ENCODE results near the gene PDGFC. TPM values are rescaled to one million over a fixed set of nuclear protein-coding genes. Genes with fewer than 3 reads are reported as not detected.

PDGFC gene
- total RNA-seq, 1 donor from 2014 or later: not detected

DNA sequence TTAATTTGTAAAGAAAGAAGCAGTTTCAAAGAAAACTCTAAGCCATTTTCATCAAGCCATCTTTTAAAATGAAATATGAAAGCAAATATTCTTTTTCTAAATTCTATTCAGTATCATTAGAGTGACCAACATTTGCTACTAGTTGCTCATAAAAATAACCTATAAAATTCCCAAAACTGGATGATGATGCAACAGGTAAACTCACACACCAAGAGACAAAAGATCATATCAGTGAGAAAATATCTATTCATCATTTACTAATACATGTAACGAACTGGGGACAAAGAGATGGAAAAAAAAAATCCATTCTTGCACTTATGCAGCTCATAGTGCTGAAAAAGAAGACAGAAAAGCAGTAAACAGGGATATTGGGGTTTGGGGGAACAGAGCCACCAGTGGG lies 48.1 kb downstream of the PDGFC start:
- Mint-ChIP-seq H3K36me3 (ENCODE audit: low read depth) (no peaks in the 10 kb centered on the region), H3K27me3 (no peaks in the 10 kb centered on the region), H3K4me3 (no peak overlapping the region), H3K27ac (no peak overlapping the region), H3K9me3 (no peaks in the 10 kb centered on the region), H3K4me1 (no peaks in the 10 kb centered on the region)
- ChIA-PET CTCF (no interaction called here), POLR2A (no interaction called here)
- intact Hi-C loops (cut with micrococcal nuclease): no loop called here
- TF ChIP-seq, protein P1, sequence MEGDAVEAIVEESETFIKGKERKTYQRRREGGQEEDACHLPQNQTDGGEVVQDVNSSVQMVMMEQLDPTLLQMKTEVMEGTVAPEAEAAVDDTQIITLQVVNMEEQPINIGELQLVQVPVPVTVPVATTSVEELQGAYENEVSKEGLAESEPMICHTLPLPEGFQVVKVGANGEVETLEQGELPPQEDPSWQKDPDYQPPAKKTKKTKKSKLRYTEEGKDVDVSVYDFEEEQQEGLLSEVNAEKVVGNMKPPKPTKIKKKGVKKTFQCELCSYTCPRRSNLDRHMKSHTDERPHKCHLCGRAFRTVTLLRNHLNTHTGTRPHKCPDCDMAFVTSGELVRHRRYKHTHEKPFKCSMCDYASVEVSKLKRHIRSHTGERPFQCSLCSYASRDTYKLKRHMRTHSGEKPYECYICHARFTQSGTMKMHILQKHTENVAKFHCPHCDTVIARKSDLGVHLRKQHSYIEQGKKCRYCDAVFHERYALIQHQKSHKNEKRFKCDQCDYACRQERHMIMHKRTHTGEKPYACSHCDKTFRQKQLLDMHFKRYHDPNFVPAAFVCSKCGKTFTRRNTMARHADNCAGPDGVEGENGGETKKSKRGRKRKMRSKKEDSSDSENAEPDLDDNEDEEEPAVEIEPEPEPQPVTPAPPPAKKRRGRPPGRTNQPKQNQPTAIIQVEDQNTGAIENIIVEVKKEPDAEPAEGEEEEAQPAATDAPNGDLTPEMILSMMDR (IDR thresholded peaks at IDR 0.05): no peak
- DNase-seq (no peak), ATAC-seq (ENCODE audit: low read depth) (no peak)

GRCh38 chr4:156915221-156915620 lies 56.4 kb downstream of the PDGFC start:
- TF ChIP-seq, protein P1 (IDR thresholded peaks at IDR 0.05): no peak
- ChIA-PET CTCF (no interaction called here), POLR2A (no interaction called here)
- ATAC-seq (ENCODE audit: low read depth) (no peak), DNase-seq (no peak)
- Mint-ChIP-seq H3K9me3 (no peaks in the 10 kb centered on the region), H3K27ac (no peak overlapping the region), H3K4me3 (no peak overlapping the region), H3K4me1 (no peaks in the 10 kb centered on the region), H3K27me3 (no peaks in the 10 kb centered on the region), H3K36me3 (ENCODE audit: low read depth) (no peaks in the 10 kb centered on the region)
- intact Hi-C loops (cut with micrococcal nuclease): no loop called here

GRCh38 chr4:156913234-156913633 lies 58.4 kb downstream of the PDGFC start:
- DNase-seq (no peak), ATAC-seq (ENCODE audit: low read depth) (no peak)
- no peaks in the 10 kb centered on the region for H3K27me3 Mint-ChIP-seq
- CTCF ChIA-PET: no interaction called here
- POLR2A ChIA-PET: no interaction called here
- intact Hi-C loops (cut with micrococcal nuclease): no loop called here
- no peaks in the 10 kb centered on the region for H3K9me3 Mint-ChIP-seq
- no peaks in the 10 kb centered on the region for H3K36me3 Mint-ChIP-seq (ENCODE audit: low read depth)
- TF ChIP-seq, protein P1 (IDR thresholded peaks at IDR 0.05): no peak
- no peak overlapping the region for H3K27ac Mint-ChIP-seq
- no peaks in the 10 kb centered on the region for H3K4me1 Mint-ChIP-seq
- no peak overlapping the region for H3K4me3 Mint-ChIP-seq

DNA sequence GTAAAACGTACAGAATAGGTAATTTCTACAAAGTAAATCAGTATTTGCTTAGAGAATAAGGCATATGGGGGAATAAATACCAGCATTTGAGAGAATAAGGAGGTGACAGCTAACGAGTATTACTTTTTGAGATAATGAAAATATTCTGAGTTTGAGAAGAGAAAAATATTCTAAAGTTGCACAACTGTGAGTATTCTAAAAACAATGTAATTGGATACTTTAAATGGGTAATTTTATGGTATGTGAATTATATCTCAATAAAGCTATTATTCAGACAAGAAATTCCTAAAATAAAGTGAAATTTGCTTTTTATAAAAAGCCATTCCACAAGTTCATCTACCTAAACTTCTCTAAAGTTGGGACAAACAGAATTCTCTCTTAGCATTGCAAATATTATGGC lies 62.6 kb downstream of the PDGFC start:
- no peak overlapping the region for H3K4me3 Mint-ChIP-seq
- ChIA-PET POLR2A (no interaction called here), CTCF (no interaction called here)
- intact Hi-C loops (cut with micrococcal nuclease): no loop called here
- H3K9me3 Mint-ChIP-seq: no peaks in the 10 kb centered on the region
- H3K27ac Mint-ChIP-seq: no peak overlapping the region
- ATAC-seq (ENCODE audit: low read depth) (no peak), DNase-seq (no peak)
- H3K4me1 Mint-ChIP-seq: no peaks in the 10 kb centered on the region
- H3K36me3 Mint-ChIP-seq (ENCODE audit: low read depth): no peaks in the 10 kb centered on the region
- TF ChIP-seq, protein P1 (IDR thresholded peaks at IDR 0.05): no peak
- H3K27me3 Mint-ChIP-seq: no peaks in the 10 kb centered on the region

DNA sequence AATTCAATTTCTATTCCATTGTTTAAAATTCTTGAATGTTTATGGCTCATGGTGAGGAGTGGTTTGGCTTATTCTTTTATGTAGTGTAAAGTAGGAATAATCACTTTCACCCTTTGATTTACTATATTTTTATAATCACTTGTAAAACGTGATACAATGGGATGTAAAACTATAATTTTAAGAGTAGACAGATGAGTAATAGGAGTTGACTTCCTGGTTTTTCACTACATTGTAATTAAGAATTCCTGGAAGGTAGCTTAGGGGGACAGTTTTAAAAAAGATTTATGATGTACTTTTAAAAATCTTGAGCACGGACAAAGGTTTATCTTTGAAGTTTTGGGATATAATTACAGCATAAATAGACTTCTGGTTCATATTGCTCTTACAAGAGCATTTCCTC lies 65.3 kb downstream of the PDGFC start:
- no peak for ATAC-seq (ENCODE audit: low read depth)
- no peak for DNase-seq
- H3K4me1 Mint-ChIP-seq: no peaks in the 10 kb centered on the region
- no peak overlapping the region for H3K4me3 Mint-ChIP-seq
- H3K36me3 Mint-ChIP-seq (ENCODE audit: low read depth): no peaks in the 10 kb centered on the region
- TF ChIP-seq, protein P1 (IDR thresholded peaks at IDR 0.05): no peak
- CTCF ChIA-PET: no interaction called here
- no peaks in the 10 kb centered on the region for H3K9me3 Mint-ChIP-seq
- no peak overlapping the region for H3K27ac Mint-ChIP-seq
- no peaks in the 10 kb centered on the region for H3K27me3 Mint-ChIP-seq
- POLR2A ChIA-PET: no interaction called here
- intact Hi-C loops (cut with micrococcal nuclease): no loop called here
